WERI-Rb-1 (cell line): ENCODE results near the gene NME4.

Experiments used
- DNase-seq: peaks from one replicate; pipeline ENCODE4 v3.0.0-alpha.2; 2020
- H3K27ac ChIP-seq: fragments of 250-450 bp; sonication (Bioruptor Pico); 2 replicates; pipeline ENCODE4 v1.5.1; 2020; ENCODE audit warnings: mild to moderate bottlenecking, moderate library complexity
- H3K27me3 ChIP-seq: fragments of 250-450 bp; sonication (Bioruptor Pico); 2 replicates; pipeline ENCODE4 v1.5.1; 2021; ENCODE audit warnings: mild to moderate bottlenecking, low read depth, moderate library complexity; ENCODE audit not compliant: insufficient read depth, severe bottlenecking
- H3K36me3 ChIP-seq: fragments of 250-450 bp; sonication (Bioruptor Pico); 2 replicates; pipeline ENCODE4 v1.5.1; 2020; ENCODE audit warnings: mild to moderate bottlenecking, moderate library complexity
- H3K4me3 ChIP-seq: 2 replicates; pipeline ENCODE4 v1.5.1; 2011; ENCODE audit warnings: low read depth, mild to moderate bottlenecking, control low read depth, low read length
- H3K9me3 ChIP-seq: fragments of 250-450 bp; sonication (Bioruptor Pico); 2 replicates; pipeline ENCODE4 v1.5.1; 2021; ENCODE audit warnings: mild to moderate bottlenecking, moderate library complexity; ENCODE audit not compliant: severe bottlenecking
- CTCF ChIP-seq: IDR thresholded peaks from 2 replicates; pipeline ENCODE4 v1.5.1; 2011; ENCODE audit warnings: low read depth, mild to moderate bottlenecking, control low read depth, inconsistent platforms, low read length

NME4 gene

GRCh38 chr16:426906-427249 is 29.9 kb downstream of the NME4 start:
- no peak for DNase-seq
- no peak for TF ChIP-seq CTCF
- H3K4me3 ChIP-seq: peak overlapping the region; percentile 80
- peaks cover 16% of the 10 kb centered on the region for H3K36me3 ChIP-seq
- peak overlapping the region; percentile 22; the same call in 1 of the 2 replicates for H3K27ac ChIP-seq
- H3K27me3 ChIP-seq: no peaks in the 10 kb centered on the region
- no peaks in the 10 kb centered on the region for H3K9me3 ChIP-seq

- no peak for DNase-seq
- peaks cover 16% of the 10 kb centered on the region for H3K36me3 ChIP-seq
- H3K4me3 ChIP-seq: peak overlapping the region; percentile 80
- H3K27ac ChIP-seq: no peak overlapping the region
- no peak for TF ChIP-seq CTCF
- no peaks in the 10 kb centered on the region for H3K9me3 ChIP-seq
- no peaks in the 10 kb centered on the region for H3K27me3 ChIP-seq
Observed at GRCh38 chr16:427250-427649, 30.3 kb downstream of the NME4 start.

- no peaks in the 10 kb centered on the region for H3K9me3 ChIP-seq
- H3K36me3 ChIP-seq: peaks cover 28% of the 10 kb centered on the region
- TF ChIP-seq CTCF: no peak
- H3K27me3 ChIP-seq: no peaks in the 10 kb centered on the region
- no peak overlapping the region for H3K4me3 ChIP-seq
- no peak for DNase-seq
- no peak overlapping the region for H3K27ac ChIP-seq
Observed at GRCh38 chr16:430904-431303, 33.9 kb downstream of the NME4 start.

GRCh38 chr16:440627-441026 is 43.6 kb downstream of the NME4 start:
- H3K4me3 ChIP-seq: no peak overlapping the region
- no peak overlapping the region for H3K27ac ChIP-seq
- H3K36me3 ChIP-seq: peaks cover 13% of the 10 kb centered on the region
- DNase-seq: no peak
- H3K27me3 ChIP-seq: no peaks in the 10 kb centered on the region
- no peaks in the 10 kb centered on the region for H3K9me3 ChIP-seq
- TF ChIP-seq CTCF: no peak

GRCh38 chr16:441447-441846 is 44.4 kb downstream of the NME4 start:
- no peak overlapping the region for H3K27ac ChIP-seq
- peaks cover 11% of the 10 kb centered on the region for H3K36me3 ChIP-seq
- H3K4me3 ChIP-seq: no peak overlapping the region
- no peaks in the 10 kb centered on the region for H3K9me3 ChIP-seq
- no peak for DNase-seq
- no peaks in the 10 kb centered on the region for H3K27me3 ChIP-seq
- TF ChIP-seq CTCF: no peak

GRCh38 chr16:442976-443375 is 46.0 kb downstream of the NME4 start:
- no peaks in the 10 kb centered on the region for H3K9me3 ChIP-seq
- H3K36me3 ChIP-seq: peaks cover 11% of the 10 kb centered on the region
- no peaks in the 10 kb centered on the region for H3K27me3 ChIP-seq
- TF ChIP-seq CTCF: no peak
- no peak overlapping the region for H3K27ac ChIP-seq
- no peak overlapping the region for H3K4me3 ChIP-seq
- no peak for DNase-seq
